Measurements from ENCODE around the gene TIMM10.
A peak's percentile ranks its signal among the peaks of the same experiment; 100 is the strongest.

Gene TIMM10

DNA sequence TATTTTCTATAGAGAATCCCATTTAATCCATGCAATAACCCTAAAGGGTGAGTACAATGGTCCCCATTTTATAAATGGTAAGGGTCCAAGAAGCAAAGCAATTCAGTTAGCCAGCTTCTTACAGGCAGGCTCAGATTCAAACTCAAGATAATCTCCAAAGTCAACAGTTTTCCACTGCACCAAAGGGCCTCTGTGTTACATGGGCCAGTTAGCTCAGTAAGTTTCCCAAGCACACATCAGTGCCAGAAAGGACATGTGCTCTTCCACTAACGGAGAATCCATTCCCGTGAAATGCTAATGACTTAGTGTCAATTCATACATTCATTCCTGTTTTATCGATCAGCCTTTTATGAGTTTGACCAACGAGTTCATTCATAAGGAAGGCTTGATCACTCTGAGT lies 26.0 kb downstream of the TIMM10 start:
- Histone ChIP-seq H3K36me3 (ENCODE audit: insufficient read depth, insufficient read length, low read length) (no peaks in the 10 kb centered on the region), H3K9me3 (ENCODE audit: insufficient read depth, low read length) (no peaks in the 10 kb centered on the region), H3K4me3 (ENCODE audit: insufficient read length, low read depth) (no peak overlapping the region), H3K4me1 (ENCODE audit: insufficient read depth, insufficient read length) (peaks cover 13% of the 10 kb centered on the region), H3K9ac (ENCODE audit: insufficient read length, low read depth) (no peak overlapping the region), H3K27me3 (ENCODE audit: insufficient read depth, insufficient read length) (no peaks in the 10 kb centered on the region)
- TF ChIP-seq SUZ12 (IDR thresholded peaks at IDR 0.05; ENCODE audit: extremely low read depth, insufficient read depth, insufficient read length) (no peak), YY1 (IDR thresholded peaks at IDR 0.05; ENCODE audit: insufficient read depth, insufficient read length) (no peak), ZNF274 (IDR thresholded peaks at IDR 0.05; ENCODE audit: low read depth, low read length) (no peak)
- DNase-seq (ENCODE audit: low read depth, low spot score): no peak

DNA sequence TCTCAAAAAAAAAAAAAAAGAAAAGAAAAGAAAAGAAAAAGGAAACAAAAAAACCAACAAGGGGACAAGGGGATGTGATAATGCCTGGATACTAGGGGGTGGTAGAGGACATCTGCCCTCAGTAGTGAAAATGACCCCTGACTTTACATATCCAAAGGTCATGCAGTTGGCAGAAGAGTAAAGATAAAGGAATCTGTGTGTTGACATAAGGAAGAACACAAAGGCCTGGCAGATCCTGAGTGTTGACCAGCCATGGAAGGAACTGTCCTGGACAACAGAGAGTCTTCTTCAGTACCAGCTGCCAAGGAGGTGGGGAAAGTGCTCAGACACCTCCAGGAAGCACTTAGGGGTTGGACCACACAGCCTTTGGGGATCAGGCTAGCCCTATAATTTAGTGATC lies 27.7 kb downstream of the TIMM10 start:
- Histone ChIP-seq H3K4me1 (ENCODE audit: insufficient read depth, insufficient read length) (peaks cover 17% of the 10 kb centered on the region), H3K27me3 (ENCODE audit: insufficient read depth, insufficient read length) (no peaks in the 10 kb centered on the region), H3K9me3 (ENCODE audit: insufficient read depth, low read length) (no peaks in the 10 kb centered on the region), H3K36me3 (ENCODE audit: insufficient read depth, insufficient read length, low read length) (no peaks in the 10 kb centered on the region), H3K4me3 (ENCODE audit: insufficient read length, low read depth) (no peak overlapping the region), H3K9ac (ENCODE audit: insufficient read length, low read depth) (no peak overlapping the region)
- no peak for TF ChIP-seq YY1 (IDR thresholded peaks at IDR 0.05; ENCODE audit: insufficient read depth, insufficient read length)
- no peak for TF ChIP-seq SUZ12 (IDR thresholded peaks at IDR 0.05; ENCODE audit: extremely low read depth, insufficient read depth, insufficient read length)
- TF ChIP-seq ZNF274 (IDR thresholded peaks at IDR 0.05; ENCODE audit: low read depth, low read length): no peak
- DNase-seq (ENCODE audit: low read depth, low spot score): no peak

DNA sequence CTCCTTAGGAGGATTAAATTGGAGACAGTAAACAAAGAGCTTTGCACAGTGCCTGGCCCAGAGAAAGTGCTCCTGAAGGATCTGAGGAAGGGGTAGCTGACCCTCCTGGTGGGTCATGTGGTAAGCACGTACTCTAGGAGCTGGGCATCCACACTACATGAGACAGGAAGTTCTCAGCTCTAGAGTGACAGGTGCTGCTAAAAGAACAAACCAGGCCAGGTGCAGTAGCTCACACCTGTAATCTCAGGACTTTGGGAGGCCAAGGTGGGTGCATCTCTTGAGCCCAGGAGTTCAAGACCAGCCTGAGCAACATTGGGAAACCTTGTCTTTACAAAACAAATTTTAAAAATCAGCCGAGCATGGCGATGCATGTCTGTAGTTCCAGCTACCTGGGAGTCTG lies 28.2 kb downstream of the TIMM10 start:
- Histone ChIP-seq H3K4me3 (ENCODE audit: insufficient read length, low read depth) (no peak overlapping the region), H3K9ac (ENCODE audit: insufficient read length, low read depth) (no peak overlapping the region)

DNA sequence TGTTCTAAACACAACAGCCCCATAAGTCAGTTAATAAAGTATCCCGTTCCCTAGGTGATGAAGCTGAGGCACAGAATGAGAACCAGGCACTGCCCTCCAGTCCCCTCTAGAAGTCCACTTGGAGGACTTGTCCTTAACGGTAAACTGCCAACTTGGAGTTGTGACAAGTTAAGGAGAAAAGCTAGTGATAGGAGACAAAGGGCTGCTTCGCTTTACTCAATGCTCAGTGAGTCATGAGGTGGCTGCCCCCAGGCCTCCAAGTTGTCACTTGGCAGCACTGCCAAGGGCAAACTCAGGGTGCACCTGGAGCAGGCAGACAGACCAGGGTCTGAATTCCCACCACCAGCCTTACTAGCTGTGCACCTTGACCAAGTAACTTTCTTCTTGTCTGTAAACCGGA lies 28.6 kb downstream of the TIMM10 start:
- H3K9me3 ChIP-seq (ENCODE audit: insufficient read depth, low read length): no peaks in the 10 kb centered on the region
- peaks cover 21% of the 10 kb centered on the region for H3K4me1 ChIP-seq (ENCODE audit: insufficient read depth, insufficient read length)
- DNase-seq (ENCODE audit: low read depth, low spot score): no peak
- H3K27me3 ChIP-seq (ENCODE audit: insufficient read depth, insufficient read length): no peaks in the 10 kb centered on the region
- H3K9ac ChIP-seq (ENCODE audit: insufficient read length, low read depth): no peak overlapping the region
- no peaks in the 10 kb centered on the region for H3K36me3 ChIP-seq (ENCODE audit: insufficient read depth, insufficient read length, low read length)
- TF ChIP-seq ZNF274 (IDR thresholded peaks at IDR 0.05; ENCODE audit: low read depth, low read length) (no peak), SUZ12 (IDR thresholded peaks at IDR 0.05; ENCODE audit: extremely low read depth, insufficient read depth, insufficient read length) (no peak), YY1 (IDR thresholded peaks at IDR 0.05; ENCODE audit: insufficient read depth, insufficient read length) (no peak)
- H3K4me3 ChIP-seq (ENCODE audit: insufficient read length, low read depth): no peak overlapping the region

More for the DNA sequence above, 28.2 kb downstream of the TIMM10 start:
- DNase-seq (ENCODE audit: low read depth, low spot score): no peak
- TF ChIP-seq SUZ12 (IDR thresholded peaks at IDR 0.05; ENCODE audit: extremely low read depth, insufficient read depth, insufficient read length) (no peak), ZNF274 (IDR thresholded peaks at IDR 0.05; ENCODE audit: low read depth, low read length) (no peak)
- peaks cover 21% of the 10 kb centered on the region for H3K4me1 ChIP-seq (ENCODE audit: insufficient read depth, insufficient read length)
- H3K36me3 ChIP-seq (ENCODE audit: insufficient read depth, insufficient read length, low read length): no peaks in the 10 kb centered on the region
- H3K27me3 ChIP-seq (ENCODE audit: insufficient read depth, insufficient read length): no peaks in the 10 kb centered on the region
- no peaks in the 10 kb centered on the region for H3K9me3 ChIP-seq (ENCODE audit: insufficient read depth, low read length)

DNA sequence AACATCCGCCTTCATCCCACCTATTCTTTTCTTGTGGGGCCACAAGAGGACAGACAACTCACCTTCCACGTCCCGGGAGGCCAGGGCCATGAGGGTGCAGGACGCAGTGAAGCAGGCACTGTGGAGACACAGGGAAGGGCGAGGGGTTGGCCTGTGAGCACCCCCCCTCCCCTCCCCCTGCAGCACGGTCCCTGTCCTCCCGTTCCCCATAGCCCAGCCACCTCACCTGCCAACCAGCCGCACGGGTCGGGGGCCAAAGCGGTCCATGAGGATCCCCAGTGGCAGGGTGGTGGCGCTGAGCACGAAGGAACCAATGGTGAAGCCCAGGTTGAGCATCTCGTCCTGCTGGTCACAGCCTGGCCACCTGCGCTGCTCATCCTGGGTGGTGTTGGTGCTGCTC lies 29.6 kb downstream of the TIMM10 start:
- no peak overlapping the region for H3K9ac ChIP-seq (ENCODE audit: insufficient read length, low read depth)
- peaks cover 26% of the 10 kb centered on the region for H3K4me1 ChIP-seq (ENCODE audit: insufficient read depth, insufficient read length)
- no peaks in the 10 kb centered on the region for H3K27me3 ChIP-seq (ENCODE audit: insufficient read depth, insufficient read length)

DNA sequence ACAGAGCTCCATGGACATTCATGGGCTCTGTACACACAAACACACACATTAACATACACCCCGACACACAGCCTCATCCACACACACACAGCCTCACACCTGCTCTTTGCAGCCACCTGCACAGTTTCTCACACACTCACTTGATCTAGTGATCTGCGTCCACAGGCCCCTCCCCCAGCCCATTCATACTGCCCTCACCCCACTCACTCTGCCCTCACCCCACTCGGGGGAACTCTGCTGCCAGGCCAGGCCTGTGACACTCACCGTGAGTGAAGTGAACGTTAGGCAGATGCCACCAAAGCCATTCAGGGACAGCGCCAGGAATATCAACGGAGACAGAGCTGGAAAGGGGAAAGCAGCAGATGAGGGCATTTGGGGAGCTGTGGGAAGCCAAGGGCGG lies 30.0 kb downstream of the TIMM10 start:
- no peak for DNase-seq (ENCODE audit: low read depth, low spot score)
- peaks cover 26% of the 10 kb centered on the region for H3K4me1 ChIP-seq (ENCODE audit: insufficient read depth, insufficient read length)
- TF ChIP-seq YY1 (IDR thresholded peaks at IDR 0.05; ENCODE audit: insufficient read depth, insufficient read length) (no peak), ZNF274 (IDR thresholded peaks at IDR 0.05; ENCODE audit: low read depth, low read length) (no peak), SUZ12 (IDR thresholded peaks at IDR 0.05; ENCODE audit: extremely low read depth, insufficient read depth, insufficient read length) (no peak)
- H3K27me3 ChIP-seq (ENCODE audit: insufficient read depth, insufficient read length): no peaks in the 10 kb centered on the region
- no peaks in the 10 kb centered on the region for H3K36me3 ChIP-seq (ENCODE audit: insufficient read depth, insufficient read length, low read length)
- no peak overlapping the region for H3K4me3 ChIP-seq (ENCODE audit: insufficient read length, low read depth)
- peak overlapping the region; percentile 76 for H3K9ac ChIP-seq (ENCODE audit: insufficient read length, low read depth)
- no peaks in the 10 kb centered on the region for H3K9me3 ChIP-seq (ENCODE audit: insufficient read depth, low read length)

More for the DNA sequence above, 29.6 kb downstream of the TIMM10 start:
- Histone ChIP-seq H3K36me3 (ENCODE audit: insufficient read depth, insufficient read length, low read length) (no peaks in the 10 kb centered on the region), H3K9me3 (ENCODE audit: insufficient read depth, low read length) (no peaks in the 10 kb centered on the region), H3K4me3 (ENCODE audit: insufficient read length, low read depth) (no peak overlapping the region)
- TF ChIP-seq ZNF274 (IDR thresholded peaks at IDR 0.05; ENCODE audit: low read depth, low read length) (no peak), SUZ12 (IDR thresholded peaks at IDR 0.05; ENCODE audit: extremely low read depth, insufficient read depth, insufficient read length) (no peak), YY1 (IDR thresholded peaks at IDR 0.05; ENCODE audit: insufficient read depth, insufficient read length) (no peak)
- DNase-seq (ENCODE audit: low read depth, low spot score): no peak

DNA sequence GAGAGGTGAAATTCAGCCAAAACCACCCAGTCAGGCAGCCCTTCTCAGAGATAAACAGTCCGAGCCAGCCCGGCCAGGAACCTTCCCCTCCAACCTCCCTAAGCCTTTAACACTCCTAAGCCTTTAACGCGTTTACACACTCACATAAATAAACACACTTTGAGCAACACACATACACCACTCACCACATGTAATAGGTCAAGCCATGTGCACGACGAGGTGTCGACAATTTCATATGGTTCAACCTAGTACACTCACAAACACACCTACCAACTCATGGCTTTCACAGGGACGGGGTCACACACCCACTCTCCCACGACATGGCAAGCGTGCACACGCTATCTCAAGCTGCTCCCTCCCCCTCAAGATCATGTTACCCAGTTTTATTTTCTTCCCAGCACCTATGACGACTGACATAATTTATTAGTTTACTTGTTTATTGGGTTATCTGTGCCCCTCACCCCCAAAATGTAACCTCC lies 30.5 kb downstream of the TIMM10 start:
- TF ChIP-seq ZNF274 (IDR thresholded peaks at IDR 0.05; ENCODE audit: low read depth, low read length): no peak
- TF ChIP-seq SUZ12 (IDR thresholded peaks at IDR 0.05; ENCODE audit: extremely low read depth, insufficient read depth, insufficient read length): no peak
- no peak for TF ChIP-seq YY1 (IDR thresholded peaks at IDR 0.05; ENCODE audit: insufficient read depth, insufficient read length)
- peaks cover 26% of the 10 kb centered on the region for H3K4me1 ChIP-seq (ENCODE audit: insufficient read depth, insufficient read length)

More for the DNA sequence above, 30.5 kb downstream of the TIMM10 start:
- H3K9me3 ChIP-seq (ENCODE audit: insufficient read depth, low read length): no peaks in the 10 kb centered on the region
- DNase-seq (ENCODE audit: low read depth, low spot score): no peak
- H3K27me3 ChIP-seq (ENCODE audit: insufficient read depth, insufficient read length): no peaks in the 10 kb centered on the region
- peak overlapping the region; percentile 76 for H3K9ac ChIP-seq (ENCODE audit: insufficient read length, low read depth)
- peak overlapping the region; percentile 5 for H3K4me3 ChIP-seq (ENCODE audit: insufficient read length, low read depth)
- no peaks in the 10 kb centered on the region for H3K36me3 ChIP-seq (ENCODE audit: insufficient read depth, insufficient read length, low read length)
